ENCODE measurements around the gene SMOC1.
"Not testable (repeated sequence)": the region's sequence is repeated elsewhere in the genome, so short reads cannot be mapped to it uniquely, and the experiment has no call there.

SMOC1 gene

GRCh38 chr14:69901113-69901951, 22.1 kb downstream of the SMOC1 start:
- DNase-seq (ENCODE audit: low read depth), result no peak

GRCh38 chr14:69903046-69903445, 23.8 kb downstream of the SMOC1 start:
- not testable (repeated sequence) for DNase-seq (ENCODE audit: low read depth)

GRCh38 chr14:69904246-69904645, 25.0 kb downstream of the SMOC1 start:
- DNase-seq (ENCODE audit: low read depth), result no peak

- no peak for DNase-seq (ENCODE audit: low read depth)
Measured at GRCh38 chr14:69906201-69906600, 27.0 kb downstream of the SMOC1 start.

DNA sequence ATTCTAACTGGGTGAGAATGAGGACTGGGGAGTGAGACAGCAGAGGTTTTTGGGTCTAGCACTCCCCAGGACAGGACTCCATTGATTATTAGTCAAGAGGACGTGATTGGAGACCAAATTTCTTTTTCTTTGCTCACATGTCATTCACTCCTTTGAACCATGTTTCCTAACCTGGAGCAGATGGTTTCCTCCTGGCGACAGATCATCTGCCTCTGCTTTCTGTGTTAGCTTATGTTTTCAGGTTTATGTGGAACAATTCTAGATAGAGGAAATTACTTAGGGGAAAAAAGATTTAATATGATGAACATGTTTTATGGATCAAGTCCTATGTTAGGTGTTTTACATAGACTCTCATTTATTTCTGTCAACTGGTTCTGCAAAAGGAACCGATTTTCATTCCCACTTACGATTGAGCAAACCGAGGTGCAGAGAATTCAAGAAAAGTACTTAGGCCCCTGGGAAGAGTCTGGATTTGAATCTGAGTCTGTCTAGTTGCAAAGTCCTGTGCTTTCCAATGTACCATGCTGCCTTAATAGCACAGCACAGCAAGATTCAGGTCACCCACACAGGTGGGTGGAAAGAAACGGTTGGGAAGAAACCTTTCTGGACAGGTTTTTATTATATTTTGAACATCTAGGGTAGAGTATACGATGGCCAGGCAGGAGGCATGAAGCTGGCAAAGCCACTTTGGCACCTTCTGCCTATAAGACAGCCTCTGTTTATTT, 30.8 kb downstream of the SMOC1 start:
- DNase-seq (ENCODE audit: low read depth), result no peak

GRCh38 chr14:69910871-69911270, 31.7 kb downstream of the SMOC1 start:
- DNase-seq (ENCODE audit: low read depth), result no peak

DNA sequence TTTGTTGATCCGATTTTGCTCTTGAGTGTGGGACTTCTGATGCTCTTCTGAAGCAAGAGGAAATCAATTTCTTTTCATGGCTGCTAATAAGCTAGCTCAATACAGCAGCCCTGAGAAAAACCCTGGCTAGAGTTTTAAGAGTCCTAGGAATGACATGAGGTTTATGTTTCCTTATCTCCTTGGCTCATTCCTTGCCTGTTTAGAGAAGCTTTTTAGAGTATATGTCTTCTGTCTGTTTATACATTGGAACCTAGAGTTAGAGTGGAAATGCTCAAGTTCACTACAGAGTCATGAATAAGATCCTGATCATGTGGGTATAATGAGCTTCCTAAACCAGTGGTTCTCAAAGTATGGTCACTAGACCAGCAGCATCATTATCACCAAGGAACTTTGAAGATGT, 34.5 kb downstream of the SMOC1 start:
- DNase-seq (ENCODE audit: low read depth), result no peak

GRCh38 chr14:69916396-69916795, 37.2 kb downstream of the SMOC1 start:
- no peak for DNase-seq (ENCODE audit: low read depth)

GRCh38 chr14:69917287-69917686, 38.1 kb downstream of the SMOC1 start:
- no peak for DNase-seq (ENCODE audit: low read depth)

- DNase-seq (ENCODE audit: low read depth), result no peak
Measured at GRCh38 chr14:69919815-69920214, 40.6 kb downstream of the SMOC1 start.

GRCh38 chr14:69921052-69921451, 41.8 kb downstream of the SMOC1 start:
- DNase-seq (ENCODE audit: low read depth), result peak; percentile 5

- DNase-seq (ENCODE audit: low read depth), result no peak
Measured at GRCh38 chr14:69922198-69922597, 43.0 kb downstream of the SMOC1 start.

DNA sequence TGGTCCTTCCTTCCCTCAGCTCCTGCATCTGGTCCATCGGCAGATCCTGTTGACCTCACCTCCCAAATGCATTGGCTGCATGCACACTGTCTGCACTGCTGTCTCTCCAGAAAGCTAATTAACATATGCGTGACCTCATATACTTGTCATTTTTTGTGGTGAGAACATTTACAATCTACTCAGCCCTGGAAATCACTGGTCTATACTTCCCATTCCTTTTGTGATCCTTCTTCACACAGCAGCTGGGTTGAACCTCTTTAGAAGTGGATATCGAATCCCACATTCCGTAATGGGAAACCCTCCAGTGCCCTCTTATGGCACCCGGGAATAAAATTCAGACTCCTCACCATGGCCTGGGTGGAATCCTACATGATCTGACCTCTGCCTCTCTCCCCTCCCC, 45.0 kb downstream of the SMOC1 start:
- DNase-seq (ENCODE audit: low read depth), result no peak

DNA sequence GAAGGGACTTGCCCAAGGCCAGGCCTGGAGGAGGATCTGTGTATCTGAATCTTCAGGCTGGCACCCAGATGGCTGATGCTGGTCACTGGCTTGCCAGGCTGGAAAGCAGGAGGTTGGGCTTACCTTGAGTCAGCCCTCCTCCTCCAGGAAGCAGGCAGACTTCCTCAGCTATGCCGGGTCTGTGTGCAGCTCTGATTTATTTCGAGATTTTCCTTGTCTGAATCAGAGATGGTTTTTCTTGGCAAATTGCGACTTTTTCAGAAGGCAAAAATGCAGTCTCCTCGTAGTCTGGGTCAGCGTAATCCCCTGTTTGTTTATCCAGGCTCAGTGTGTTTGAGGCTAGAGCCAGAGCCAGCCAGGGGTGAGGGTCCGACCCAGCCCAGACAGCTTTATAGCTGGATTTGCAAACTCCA, 48.9 kb downstream of the SMOC1 start:
- DNase-seq (ENCODE audit: low read depth), result no peak

- no peak for DNase-seq (ENCODE audit: low read depth)
Measured at GRCh38 chr14:69930780-69931379, 51.7 kb downstream of the SMOC1 start.

DNA sequence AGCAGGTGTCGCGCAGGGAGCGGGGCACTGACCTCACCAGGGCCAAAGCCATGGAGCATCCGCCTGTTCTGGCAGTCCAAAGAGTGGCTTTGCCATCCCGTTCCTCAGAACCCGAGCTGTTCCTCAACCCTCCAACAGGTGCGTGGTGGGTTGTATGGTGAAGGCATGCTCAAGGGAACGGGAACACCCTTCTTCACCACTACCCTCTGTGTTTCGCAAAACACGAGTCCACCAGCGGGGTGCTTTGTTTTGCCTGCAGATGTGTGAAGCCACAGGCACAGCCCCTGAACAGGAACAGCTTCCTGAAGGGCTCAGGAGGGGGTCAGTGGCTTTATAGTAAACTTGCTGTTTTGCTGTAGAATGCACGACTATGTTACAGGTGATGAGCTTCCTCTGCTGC, 52.7 kb downstream of the SMOC1 start:
- DNase-seq (ENCODE audit: low read depth), result no peak

GRCh38 chr14:69932391-69932790, 53.2 kb downstream of the SMOC1 start:
- DNase-seq (ENCODE audit: low read depth), result no peak

GRCh38 chr14:69933623-69934275, 54.5 kb downstream of the SMOC1 start:
- no peak for DNase-seq (ENCODE audit: low read depth)

GRCh38 chr14:69937367-69938081, 58.3 kb downstream of the SMOC1 start:
- no peak for DNase-seq (ENCODE audit: low read depth)

- no peak for DNase-seq (ENCODE audit: low read depth)
Measured at GRCh38 chr14:69938751-69939150, 59.5 kb downstream of the SMOC1 start.

DNA sequence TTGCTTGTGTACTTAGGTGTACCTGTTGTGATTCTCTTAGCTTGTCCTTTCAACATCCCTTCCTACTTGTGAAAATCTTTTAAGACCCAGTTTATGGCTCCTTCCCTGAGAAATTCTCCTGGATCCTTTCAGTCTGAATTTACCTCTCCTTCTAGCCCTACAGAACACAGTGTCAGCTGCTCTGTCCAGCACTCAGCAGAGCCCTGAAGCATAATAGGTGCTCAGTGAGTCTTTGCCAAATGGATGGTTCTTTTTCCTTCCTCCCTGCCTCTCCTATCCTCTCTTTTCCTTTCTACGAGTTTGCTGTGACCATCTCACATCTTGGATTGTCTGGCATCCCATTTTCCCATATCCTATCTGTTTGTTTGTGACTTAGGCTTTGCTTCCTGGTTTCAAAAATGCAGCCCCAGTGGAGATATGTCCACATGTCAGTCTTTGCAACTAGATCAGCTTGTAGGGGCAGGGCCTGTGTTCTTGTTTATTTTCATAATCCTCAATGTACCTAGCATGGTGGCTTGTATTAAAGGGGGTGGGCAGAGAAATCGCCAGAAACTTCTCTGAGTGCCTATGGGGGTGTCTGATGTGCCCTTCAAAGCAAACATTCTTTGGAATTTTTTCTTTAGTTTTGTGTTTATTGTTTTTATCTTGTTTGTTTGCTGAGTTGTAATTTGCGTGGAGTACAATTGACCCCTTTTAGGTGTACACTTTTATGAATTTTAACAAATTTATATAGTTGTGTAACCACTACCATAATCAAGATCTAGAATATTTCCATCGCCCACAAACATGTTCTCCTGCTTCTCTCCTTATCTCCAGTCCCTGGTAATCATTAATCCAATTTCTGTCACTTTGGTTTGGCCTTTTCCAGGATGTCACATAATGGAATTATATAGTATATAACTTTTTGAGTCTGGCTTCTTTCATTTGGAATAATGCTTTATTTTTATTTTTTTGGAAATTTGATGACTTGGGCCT, 62.8 kb downstream of the SMOC1 start:
- DNase-seq (ENCODE audit: low read depth), result no peak

All from ELR (cell line).